HG02870 (cell line): ENCODE results near the gene PPP1R14D.
"Not testable (repeated sequence)": the region's sequence is repeated elsewhere in the genome, so short reads cannot be mapped to it uniquely, and the experiment has no call there.

ENCODE experiments used
- ATAC-seq: cut with Tn5 transposase; IDR thresholded peaks from one replicate; pipeline ENCODE4 v1.9.1; 2021; ENCODE audit warnings: mild to moderate bottlenecking, moderate library complexity; ENCODE audit not compliant: unreplicated experiment

The PPP1R14D gene, protein sequence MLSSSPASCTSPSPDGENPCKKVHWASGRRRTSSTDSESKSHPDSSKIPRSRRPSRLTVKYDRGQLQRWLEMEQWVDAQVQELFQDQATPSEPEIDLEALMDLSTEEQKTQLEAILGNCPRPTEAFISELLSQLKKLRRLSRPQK

DNA sequence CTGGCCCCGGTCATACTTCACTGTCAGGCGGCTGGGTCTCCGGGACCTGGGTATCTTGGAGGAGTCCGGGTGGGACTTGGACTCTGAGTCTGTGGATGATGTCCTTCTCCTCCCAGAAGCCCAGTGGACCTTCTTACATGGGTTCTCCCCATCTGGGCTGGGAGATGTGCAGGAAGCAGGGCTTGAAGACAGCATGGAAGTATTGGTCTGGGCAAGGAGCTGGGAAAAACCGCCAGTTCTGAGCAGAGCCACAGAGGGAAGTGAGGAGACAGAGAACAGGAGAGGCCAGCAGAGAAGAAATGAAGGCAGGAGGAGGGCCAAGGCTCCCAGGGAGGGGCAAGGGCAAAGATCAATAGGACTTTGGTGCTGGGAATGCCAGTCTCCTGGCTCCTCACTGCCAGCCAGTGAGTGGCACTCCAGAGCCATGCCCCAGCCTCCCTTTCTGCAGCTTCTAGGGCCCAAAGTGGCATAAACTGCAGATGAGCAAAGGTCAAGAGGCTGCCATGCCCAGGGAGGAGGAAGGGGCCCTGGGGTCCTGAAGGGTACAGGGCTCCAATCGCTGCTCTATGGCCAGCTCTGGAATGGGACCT lies at the start of gene PPP1R14D:
Gene PPP1R14D, minus strand, starts transcription at position 262 of the 590 bp plus-strand sequence. Its CDS starts 67 bp downstream, at position 195.
- no peak for ATAC-seq

DNA sequence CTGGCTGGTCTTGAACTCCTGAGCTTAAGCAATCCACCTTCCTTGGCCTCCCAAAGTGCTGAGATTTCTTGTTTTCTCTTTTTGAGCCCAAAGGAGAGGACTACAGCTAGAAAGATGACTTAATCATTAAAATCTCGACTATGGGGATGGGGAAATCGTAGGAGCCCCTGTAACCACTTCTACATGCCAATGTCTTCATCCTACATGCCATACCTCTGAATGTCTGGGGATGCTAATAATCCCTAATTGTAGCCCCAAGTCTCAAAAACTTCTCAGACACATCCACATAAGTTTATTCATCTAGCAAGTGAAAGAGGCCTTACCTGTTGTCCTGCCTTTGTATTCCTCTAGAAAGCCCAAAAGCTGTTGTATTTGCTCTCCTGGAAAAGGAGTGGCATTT lies 49.2 kb upstream of the PPP1R14D start:
- no peak for ATAC-seq

DNA sequence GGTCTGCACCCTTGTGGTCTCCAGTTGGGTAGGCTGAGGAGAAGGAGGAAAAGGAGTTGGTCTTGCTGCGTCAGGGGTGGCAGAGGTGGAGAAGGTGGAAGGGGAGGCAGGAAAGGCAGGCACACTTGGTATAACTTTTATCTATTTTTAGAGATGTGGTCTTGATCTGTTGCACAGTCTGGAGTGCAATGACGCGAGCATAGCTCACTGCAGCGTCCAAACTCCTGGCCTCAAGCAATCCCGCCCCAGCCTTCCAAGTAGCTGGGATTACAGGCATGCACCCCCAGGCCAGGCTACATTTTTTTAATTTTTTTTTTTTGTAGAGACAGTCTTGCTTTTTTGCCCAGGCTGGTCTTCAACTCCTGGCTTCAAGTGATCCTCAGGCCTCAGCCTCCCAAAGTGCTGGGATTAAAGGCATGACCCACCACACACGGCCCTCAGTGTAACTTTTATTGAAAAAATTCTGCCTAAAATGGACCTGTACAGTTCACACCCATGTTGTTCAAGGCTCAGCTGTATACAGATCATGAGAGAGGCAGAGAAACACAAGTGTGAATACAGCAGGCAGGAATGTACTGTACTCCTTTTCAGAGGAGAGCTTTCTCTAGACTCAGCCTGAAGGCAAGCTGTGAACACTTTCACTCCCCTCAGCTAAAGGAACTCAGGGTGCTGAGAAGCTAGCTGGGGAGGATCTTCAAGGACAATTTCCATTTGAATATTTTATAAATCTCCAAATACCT lies 47.7 kb upstream of the PPP1R14D start:
- no peak for ATAC-seq

DNA sequence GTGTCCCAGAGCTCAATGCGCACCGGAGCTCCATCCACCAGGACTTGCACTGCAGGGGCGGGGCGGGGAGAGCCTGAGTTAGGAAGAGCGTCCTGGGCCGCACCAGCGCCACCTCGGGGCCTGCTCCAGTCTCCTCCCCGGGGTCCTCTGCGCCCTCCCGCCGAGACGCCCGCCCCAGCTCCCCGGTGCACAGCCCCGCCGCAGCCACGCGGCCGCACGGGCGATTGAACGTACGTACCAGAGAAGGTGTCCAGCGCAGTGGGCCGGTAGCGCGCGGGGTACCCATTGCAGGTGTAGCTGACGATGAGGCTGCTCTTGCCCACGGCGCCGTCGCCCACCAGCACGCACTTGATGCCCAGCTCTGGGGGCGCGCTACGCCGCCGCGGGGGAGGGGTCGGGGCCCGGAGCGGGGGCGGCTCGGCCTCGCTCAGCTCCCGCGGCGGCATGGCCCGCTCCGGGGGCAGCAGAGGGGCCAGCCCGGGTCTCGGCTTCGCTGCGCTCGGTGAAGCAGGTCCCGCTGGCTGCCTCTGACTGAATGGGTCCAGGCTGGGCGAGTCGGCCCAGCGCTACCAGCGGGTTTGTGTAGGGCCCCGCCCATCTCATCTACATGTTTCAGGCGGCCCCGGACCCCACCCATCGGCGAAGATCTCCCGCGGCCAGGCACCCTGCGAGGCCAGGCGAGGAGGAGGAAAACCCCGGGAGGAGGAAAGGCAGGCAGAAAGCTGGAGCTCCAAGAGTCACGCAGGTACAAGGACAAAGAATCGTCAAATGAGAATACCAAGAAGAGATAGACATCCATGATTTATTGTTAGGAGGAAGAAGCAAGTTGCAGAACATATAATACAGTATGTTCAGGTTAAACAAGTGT lies 45.4 kb upstream of the PPP1R14D start, which contains the start of gene RHOV:
Gene RHOV, minus strand, starts transcription at position 541 of the 868 bp plus-strand sequence. Its CDS starts 95 bp downstream, at position 446.
- ATAC-seq: peak; percentile 48

DNA sequence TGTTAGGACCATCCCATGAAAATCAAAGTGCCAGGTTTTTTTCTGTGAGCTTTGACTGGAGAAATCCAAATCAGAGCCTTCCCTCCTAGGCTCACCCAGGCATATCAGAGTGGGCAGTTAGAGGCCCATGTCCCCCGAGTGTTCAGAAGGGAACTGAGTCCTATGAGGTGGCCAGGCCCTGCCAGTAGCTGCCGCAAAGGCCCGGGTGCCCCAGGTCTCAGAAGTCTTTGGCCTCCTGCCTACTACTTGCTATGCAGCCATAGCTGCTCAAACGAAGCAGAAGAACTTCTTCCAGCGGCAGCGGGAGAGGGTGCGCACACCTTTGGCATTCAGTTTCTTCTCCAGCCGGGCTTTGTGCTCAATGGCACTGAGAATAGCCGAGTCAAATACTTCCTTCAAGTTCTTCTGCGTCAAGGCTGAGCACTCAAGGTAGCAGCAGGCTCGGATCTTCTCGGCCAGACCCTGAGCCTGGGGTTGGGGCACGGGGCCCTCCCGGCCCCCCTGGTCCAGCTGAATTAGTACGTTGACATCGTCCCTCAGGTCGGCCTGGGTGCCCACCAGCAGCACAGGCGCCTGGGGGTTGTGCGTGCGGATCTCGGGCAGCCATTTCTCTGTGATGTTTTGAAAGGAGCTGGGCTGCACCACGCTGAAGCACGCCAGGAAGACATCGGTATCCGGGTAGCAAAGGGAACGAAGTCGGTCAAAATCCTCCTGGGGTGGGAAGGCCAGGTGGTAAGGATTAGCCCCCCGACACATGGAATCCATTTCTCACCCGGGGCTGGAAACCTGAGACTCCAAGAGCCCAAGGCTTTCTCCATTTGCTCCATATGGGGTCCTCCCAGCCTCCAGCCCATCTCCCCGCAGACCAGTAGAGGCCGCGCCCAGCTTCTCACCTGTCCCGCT lies 44.5 kb upstream of the PPP1R14D start:
- ATAC-seq: no peak

DNA sequence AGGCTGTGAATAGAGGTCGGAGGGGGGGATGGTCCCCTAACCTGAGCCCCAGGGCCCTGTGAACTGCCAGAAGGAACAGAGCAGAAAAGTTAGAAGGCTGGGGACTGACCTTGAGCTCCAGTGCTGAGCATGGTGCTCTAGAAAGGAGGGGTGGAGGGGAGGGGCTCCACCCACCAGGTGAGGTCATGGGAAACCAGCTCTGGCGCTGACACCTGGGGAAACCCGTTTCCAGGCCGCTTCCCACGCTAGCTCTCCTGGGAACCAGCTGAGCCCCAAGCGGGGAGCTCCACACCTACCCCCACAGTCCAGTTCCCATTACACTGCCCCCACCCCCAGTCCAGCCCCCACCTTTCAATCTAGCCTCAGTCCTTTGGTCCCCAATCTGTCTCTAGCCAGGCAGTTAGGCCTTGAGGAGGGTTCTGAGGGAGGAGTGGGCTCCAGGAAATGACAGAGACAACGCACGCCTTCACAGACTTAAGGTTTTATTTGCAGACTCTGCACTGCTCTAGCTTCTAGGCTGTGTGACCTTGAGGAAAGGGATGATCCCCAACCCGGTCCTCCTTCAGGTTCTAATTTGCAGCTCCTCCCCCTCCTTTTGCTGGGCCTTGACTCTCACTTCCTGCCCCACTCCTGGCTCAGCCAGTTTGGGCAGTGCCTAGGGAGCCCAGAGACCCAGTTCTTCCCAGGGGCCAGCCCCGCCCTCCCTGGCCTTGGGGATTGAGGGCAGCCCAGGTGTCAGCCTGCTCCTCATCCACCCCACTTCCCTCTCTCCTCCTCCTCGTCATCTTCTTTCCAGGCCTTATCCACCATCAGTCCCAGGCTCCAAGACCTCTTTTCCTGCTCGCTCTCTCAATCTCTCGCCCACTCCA lies 43.5 kb upstream of the PPP1R14D start:
- ATAC-seq: no peak

DNA sequence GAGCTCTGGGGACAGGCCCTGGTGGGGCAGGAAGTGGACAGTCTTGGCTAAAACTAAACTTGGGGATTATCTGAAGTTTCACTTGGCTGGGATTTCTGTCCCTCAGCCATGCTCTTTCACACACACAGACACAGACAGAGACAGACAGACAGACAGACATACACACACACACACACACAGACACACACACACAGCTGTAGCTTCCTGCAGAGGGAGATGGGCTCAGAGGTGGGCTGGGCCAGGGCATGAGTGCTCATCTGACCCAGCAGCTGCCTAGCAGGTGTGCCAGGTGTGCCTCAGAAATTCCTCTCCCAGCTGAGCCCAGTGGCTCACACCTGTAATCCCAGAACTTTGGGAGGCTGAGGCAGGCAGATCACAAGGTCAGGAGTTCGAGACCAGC lies 42.2 kb upstream of the PPP1R14D start:
- ATAC-seq: no peak

DNA sequence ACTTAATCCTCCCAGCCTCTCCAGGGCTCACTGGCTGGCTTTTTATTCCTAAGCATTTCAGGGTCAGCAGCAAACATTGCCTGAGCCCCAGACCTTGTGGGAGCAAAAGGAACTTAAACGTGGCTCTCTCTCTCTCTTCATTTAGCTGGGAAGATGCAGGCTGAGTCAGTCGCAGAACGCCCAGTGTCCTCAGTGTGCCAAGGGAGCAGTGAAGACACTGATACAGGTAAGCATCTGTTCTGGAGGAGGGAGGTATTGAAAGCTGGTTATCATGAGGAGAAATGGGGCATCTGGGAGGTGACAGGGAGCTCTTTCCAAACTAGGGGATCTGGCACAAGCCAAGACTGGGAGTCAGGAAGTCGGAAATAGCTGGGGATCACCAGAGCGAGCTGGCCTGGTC lies 41.2 kb upstream of the PPP1R14D start:
- no peak for ATAC-seq

DNA sequence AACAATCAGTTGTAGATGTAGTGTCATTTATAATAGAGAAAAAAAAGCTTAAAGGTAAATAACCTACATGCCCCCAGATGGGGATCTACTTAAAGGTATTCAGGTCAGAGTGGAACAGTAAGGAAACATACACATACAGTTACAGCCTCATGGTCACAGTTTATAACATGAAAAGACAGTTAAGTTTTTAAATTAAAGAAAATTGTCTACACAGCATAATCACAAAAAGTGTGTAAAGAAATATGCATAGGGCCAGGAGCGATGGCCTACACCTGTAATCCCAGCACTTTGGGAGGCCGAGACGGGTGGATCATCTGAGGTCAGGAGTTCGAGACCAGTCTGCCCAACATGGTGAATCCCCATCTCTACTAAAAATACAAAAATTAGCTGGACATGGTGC lies 38.7 kb upstream of the PPP1R14D start:
- no peak for ATAC-seq

DNA sequence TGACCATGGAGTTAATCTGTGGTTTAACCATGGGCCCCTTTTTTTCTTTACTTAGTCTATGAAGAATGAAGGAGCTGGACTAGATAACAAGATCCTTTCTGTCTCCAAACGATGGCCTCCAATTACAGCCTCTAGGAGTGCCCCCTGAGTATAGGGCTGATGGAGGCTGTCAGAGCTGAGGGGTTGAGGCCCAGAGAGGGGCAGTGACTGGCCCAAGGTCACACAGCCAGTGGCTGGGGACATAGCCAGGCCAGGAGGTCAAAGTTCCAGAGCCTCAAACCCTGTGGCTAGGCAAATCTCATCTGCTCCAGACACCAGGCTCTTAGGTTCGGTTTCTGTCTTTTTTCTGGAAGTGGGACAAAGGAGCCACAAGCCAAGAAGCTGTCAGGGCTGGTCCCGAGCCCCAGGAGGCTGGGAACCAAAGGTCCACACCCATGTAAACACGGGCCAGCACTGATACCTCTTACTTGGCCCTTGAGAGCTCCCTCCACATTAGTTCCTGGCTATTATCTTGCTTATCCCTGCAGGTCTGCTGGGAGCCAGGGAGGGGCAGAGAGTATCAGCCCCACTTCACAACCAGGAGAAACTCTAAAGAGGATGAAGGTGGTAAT lies 35.3 kb upstream of the PPP1R14D start:
- no peak for ATAC-seq

DNA sequence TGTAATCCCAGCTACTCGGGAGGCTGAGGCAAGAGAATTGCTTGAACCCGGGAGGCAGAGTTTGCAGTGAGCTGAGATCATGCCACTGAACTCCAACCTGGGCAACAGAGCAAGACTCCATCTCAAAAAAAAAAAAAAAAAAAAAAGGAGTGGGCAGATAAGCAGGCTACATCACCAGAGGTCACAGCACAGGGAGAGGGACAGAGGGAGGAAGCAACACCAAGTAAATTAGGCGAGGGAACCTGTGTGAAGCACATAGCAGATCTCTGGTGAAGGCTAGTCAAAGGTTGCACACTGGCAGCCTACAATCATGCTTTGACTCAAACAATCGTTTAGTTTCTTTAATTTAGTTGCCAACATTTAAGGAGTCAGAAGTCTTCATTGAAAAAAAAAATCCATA lies 32.6 kb upstream of the PPP1R14D start:
- not testable (repeated sequence) for ATAC-seq

DNA sequence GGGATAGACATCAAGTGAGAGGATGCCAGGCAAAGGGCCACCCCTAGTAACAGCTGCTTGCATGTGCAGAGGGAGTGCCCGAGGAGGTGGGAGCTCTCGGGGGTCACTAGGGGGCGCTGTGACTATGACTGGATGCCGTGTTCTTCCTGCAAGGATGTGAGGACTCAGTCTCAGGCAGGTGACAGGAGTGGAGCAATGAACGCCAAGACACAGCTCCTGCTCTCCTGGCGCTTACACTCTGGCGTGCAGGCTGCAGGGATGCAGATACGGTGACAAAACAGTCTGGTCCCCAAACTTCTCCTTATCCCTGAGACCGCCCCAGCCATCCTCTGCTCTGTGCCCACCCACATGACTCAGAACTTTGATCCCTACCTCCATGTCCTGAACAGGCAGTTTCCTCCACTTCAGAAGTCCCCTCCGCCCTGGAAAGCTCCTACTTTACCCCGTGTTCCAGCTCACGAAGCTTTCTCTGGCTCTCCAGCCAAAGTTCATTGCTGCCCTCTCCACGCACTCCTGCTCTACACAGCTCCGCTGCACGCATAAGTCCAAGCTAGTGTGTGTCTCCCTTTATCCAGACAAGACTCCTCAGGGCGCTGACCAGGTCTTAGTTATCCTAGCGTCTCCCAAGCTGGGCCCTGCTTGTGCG lies 30.8 kb upstream of the PPP1R14D start:
- no peak for ATAC-seq

DNA sequence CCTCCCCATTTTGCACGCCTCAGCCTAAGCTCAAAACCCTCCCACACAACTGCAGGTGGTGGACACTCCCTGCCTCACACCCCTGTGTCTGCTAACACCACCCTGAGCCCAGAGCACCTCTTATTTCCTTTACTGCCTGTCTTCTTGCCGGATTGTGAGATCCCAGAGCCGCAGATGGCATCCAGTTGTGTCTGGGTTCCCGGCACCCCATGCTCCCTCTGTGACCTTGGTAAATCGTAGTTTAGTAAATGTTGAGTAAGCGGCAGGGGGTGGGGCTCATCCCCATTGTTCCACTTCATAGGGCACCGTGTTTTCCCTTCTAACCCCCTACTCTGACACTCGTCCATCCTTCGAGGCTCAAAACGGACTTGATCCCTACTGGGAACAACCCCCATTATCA lies 30.2 kb upstream of the PPP1R14D start:
- ATAC-seq: no peak

DNA sequence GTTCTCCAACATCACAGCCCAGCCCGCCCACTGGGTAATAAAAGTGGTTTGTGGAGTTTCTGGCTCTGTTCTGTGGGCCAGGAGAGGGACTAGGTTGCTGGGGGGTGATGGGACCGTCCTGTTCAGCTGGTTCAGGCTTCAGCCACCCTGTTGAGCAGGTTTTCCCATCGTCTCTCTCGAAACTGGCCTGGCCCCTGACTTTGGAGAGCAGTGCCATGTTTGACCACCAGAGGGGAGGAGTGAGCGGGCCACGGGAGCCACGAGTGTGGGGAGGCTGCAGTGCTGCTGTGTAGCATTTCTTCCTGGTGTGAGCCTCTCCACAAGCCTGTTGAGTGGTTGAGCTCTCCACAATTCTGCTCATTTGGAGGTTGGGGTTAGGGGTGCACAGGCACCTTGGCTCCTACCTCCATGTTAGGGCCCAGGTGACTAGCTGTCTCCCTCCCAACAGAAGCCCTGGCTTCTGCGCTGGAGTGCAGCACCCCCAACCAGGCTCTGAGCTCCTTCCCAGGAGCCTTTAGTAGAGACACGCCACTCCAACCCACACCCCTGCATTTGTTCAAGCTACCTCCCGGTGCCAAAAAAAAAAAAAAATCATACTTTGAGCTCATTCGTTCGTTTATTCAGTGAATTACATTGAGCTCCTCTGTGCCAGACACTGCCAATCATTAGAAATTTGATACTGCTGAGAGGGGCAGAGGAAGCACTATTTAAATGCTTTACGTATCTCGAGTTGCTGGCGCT lies 29.3 kb upstream of the PPP1R14D start:
- ATAC-seq: no peak

DNA sequence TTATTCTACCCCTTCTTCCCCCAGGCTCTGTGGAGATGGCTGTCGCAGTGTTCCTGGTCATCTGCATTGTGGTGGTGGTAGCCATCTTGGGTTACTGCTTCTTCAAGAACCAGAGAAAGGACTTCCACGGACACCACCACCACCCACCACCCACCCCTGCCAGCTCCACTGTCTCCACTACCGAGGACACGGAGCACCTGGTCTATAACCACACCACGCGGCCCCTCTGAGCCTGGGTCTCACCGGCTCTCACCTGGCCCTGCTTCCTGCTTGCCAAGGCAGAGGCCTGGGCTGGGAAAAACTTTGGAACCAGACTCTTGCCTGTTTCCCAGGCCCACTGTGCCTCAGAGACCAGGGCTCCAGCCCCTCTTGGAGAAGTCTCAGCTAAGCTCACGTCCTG lies 28.2 kb upstream of the PPP1R14D start:
- no peak for ATAC-seq

DNA sequence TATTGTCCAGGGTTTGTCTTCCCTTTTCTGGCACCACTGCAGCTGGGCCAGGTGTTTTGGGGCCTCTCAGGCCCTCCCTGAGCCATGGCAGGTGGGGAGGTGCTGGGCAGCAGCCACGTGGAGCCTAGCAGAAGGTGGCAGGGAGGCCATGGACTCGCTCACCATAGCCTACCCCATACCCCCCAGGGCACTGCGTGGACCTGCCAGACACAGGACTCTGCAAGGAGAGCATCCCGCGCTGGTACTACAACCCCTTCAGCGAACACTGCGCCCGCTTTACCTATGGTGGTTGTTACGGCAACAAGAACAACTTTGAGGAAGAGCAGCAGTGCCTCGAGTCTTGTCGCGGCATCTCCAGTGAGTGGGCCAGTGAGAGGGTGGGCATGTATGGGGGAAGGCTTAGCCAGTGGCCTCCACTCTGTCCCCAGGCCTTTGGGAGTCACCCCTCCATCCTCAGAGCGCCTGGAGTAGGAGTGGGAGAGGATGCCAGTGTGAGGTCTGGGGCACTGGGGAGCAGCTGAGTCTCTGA lies 27.3 kb upstream of the PPP1R14D start:
- no peak for ATAC-seq

DNA sequence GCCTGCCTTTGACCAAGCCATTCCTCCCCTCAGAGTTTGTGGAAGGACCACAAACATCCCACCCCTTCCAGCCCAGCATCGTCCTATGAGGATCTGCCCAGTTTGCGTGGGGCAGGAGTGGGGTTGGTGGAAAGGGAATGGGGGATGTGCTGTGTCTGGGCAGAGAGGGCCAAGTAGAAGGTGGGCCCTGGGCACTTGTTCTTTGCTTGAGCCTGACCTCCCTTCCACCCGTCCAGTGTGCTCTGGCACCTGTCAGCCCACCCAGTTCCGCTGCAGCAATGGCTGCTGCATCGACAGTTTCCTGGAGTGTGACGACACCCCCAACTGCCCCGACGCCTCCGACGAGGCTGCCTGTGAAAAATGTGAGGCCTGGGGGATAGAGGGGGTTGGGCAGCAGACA lies 25.7 kb upstream of the PPP1R14D start:
- ATAC-seq: no peak
